GM12892 (cell line): ENCODE data around the gene ULK4.
"Not testable (repeated sequence)": the region's sequence is repeated elsewhere in the genome, so short reads cannot be mapped to it uniquely, and the experiment has no call there.

Experiments used
- DNase-seq: peaks from one replicate; pipeline ENCODE4 v3.0.0; 2011; ENCODE audit not compliant: insufficient read length
- FAIRE-seq: peaks from 2 replicates; lab custom pipeline; 2011; peaks lifted over from hg19 to GRCh38; lab: Jason Lieb, UNC
- POLR2A ChIP-seq: IDR thresholded peaks from 2 replicates; pipeline ENCODE4 v1.6.1; 2011; ENCODE audit warnings: low read depth, low read length, control low read depth
- POLR2AphosphoS5 ChIP-seq: IDR thresholded peaks from 2 replicates; pipeline ENCODE4 v1.6.1; 2011; ENCODE audit warnings: low read depth, low read length, control low read depth
- TAF1 ChIP-seq: IDR thresholded peaks from 2 replicates; pipeline ENCODE4 v1.6.1; 2011; ENCODE audit warnings: low read depth, mild to moderate bottlenecking, control low read depth, low read length, borderline replicate concordance

The ULK4 gene

GRCh38 chr3:41661796-41662195, 300.1 kb downstream of the ULK4 start:
- TF ChIP-seq TAF1 (no peak), POLR2A (no peak), POLR2AphosphoS5 (no peak)
- no peak for FAIRE-seq
- DNase-seq = no peak

GRCh38 chr3:41660510-41660909, 301.4 kb downstream of the ULK4 start:
- no peak for TF ChIP-seq TAF1
- TF ChIP-seq POLR2A = no peak
- no peak for TF ChIP-seq POLR2AphosphoS5
- FAIRE-seq = no peak
- no peak for DNase-seq

- no peak for DNase-seq
- TF ChIP-seq POLR2AphosphoS5 = no peak
- no peak for TF ChIP-seq TAF1
- no peak for TF ChIP-seq POLR2A
- FAIRE-seq = no peak
Observed at GRCh38 chr3:41653571-41654239, 308.2 kb downstream of the ULK4 start.

- no peak for DNase-seq
- no peak for FAIRE-seq
- TF ChIP-seq POLR2A (no peak), TAF1 (no peak), POLR2AphosphoS5 (no peak)
Observed at GRCh38 chr3:41652931-41653330, 309.0 kb downstream of the ULK4 start.

- FAIRE-seq = no peak
- no peak for DNase-seq
- TF ChIP-seq POLR2AphosphoS5 (no peak), POLR2A (no peak), TAF1 (no peak)
Observed at GRCh38 chr3:41652506-41652905, 309.4 kb downstream of the ULK4 start.

- FAIRE-seq = no peak
- no peak for TF ChIP-seq TAF1
- no peak for TF ChIP-seq POLR2AphosphoS5
- no peak for TF ChIP-seq POLR2A
- DNase-seq = no peak
Observed at GRCh38 chr3:41651718-41652117, 310.2 kb downstream of the ULK4 start.

- FAIRE-seq (no peak), DNase-seq (no peak)
- TF ChIP-seq TAF1 = no peak
- no peak for TF ChIP-seq POLR2A
- TF ChIP-seq POLR2AphosphoS5 = no peak
Observed at GRCh38 chr3:41650406-41650805, 311.5 kb downstream of the ULK4 start.

GRCh38 chr3:41649129-41649739, 312.7 kb downstream of the ULK4 start:
- DNase-seq = no peak
- TF ChIP-seq TAF1 = no peak
- no peak for TF ChIP-seq POLR2AphosphoS5
- TF ChIP-seq POLR2A = no peak
- FAIRE-seq = no peak

- FAIRE-seq, DNase-seq: not testable (repeated sequence)
Observed at GRCh38 chr3:41647730-41648129, 314.2 kb downstream of the ULK4 start.

- no peak for DNase-seq
- no peak for FAIRE-seq
- TF ChIP-seq TAF1 (no peak), POLR2AphosphoS5 (no peak), POLR2A (no peak)
Observed at GRCh38 chr3:41640076-41640475, 321.8 kb downstream of the ULK4 start.

GRCh38 chr3:41638381-41638780, 323.5 kb downstream of the ULK4 start:
- TF ChIP-seq POLR2AphosphoS5 (no peak), TAF1 (no peak), POLR2A (no peak)
- no peak for FAIRE-seq
- no peak for DNase-seq

- DNase-seq (no peak), FAIRE-seq (no peak)
- no peak for TF ChIP-seq TAF1
- TF ChIP-seq POLR2AphosphoS5 = no peak
Observed at GRCh38 chr3:41632700-41633099, 329.2 kb downstream of the ULK4 start.
